Cardiac muscle cell (in vitro differentiated cells and primary cell): Measurements from ENCODE around the gene TAS2R1. TPM values are rescaled to one million over a fixed set of nuclear protein-coding genes. Genes with fewer than 3 reads are reported as not detected.

Experiments used
- DNase-seq, 2 donors: peaks; one replicate each; pipeline versions ENCODE4 v3.0.0 to v3.0.0-alpha.2; 2010 to 2017; ENCODE audit warnings: low read depth in 1 of 2, low spot score in 1 of 2
- H3K27ac ChIP-seq: fragments of 200-600 bp; sonication (generic); 2 replicates; pipeline ENCODE4 v1.5.1; 2016
- H3K27me3 ChIP-seq: fragments of 200-600 bp; sonication (generic); 2 replicates; pipeline ENCODE4 v1.6.0; 2016; ENCODE audit warnings: control low read depth
- H3K36me3 ChIP-seq: fragments of 200-600 bp; sonication (generic); 2 replicates; pipeline ENCODE4 v1.5.1; 2016; ENCODE audit warnings: control low read depth
- H3K4me1 ChIP-seq: fragments of 200-600 bp; sonication (generic); 2 replicates; pipeline ENCODE4 v1.8.1; 2017; ENCODE audit warnings: low read depth, mild to moderate bottlenecking, mixed run types
- H3K4me3 ChIP-seq: fragments of 200-600 bp; sonication (generic); 2 replicates; pipeline ENCODE4 v1.5.1; 2016; ENCODE audit warnings: mild to moderate bottlenecking
- H3K9me3 ChIP-seq: fragments of 200-600 bp; sonication (generic); 2 replicates; pipeline ENCODE4 v1.5.1; 2017; ENCODE audit warnings: low read depth, mild to moderate bottlenecking, control low read depth
- CTCF ChIP-seq: IDR thresholded peaks from 2 replicates; pipeline ENCODE4 v1.5.1; 2012; ENCODE audit warnings: low read depth, mild to moderate bottlenecking, low read length
- polyA plus RNA-seq: library from polyadenylated mRNA; unstranded; fragments of >200 nt; fragmentation: Nextera tagmentation; extraction: Ambion mirVana; gene quantifications from 2 replicates; pipeline ENCODE4 v1.2.1, GENCODE V29; 2016
- total RNA-seq: library from RNA; depleted of rRNA; stranded (reverse); fragments of >200 nt; gene quantifications from 2 replicates; pipeline ENCODE4 v1.2.3, GENCODE V29; 2016

The TAS2R1 gene
- total and polyA plus RNA-seq, 2 experiments from 2014 or later = not detected

GRCh38 chr5:9610364-9610763, 19.8 kb downstream of the TAS2R1 start:
- no peaks in the 10 kb centered on the region for H3K36me3 ChIP-seq
- H3K4me1 ChIP-seq = peaks cover 8% of the 10 kb centered on the region
- no peak for TF ChIP-seq CTCF
- no peak overlapping the region for H3K4me3 ChIP-seq
- no peaks in the 10 kb centered on the region for H3K27me3 ChIP-seq
- peak in 1 of 2 donors; percentile 35 for DNase-seq
- H3K27ac ChIP-seq = peak overlapping the region; percentile 74
- H3K9me3 ChIP-seq = no peaks in the 10 kb centered on the region

- peaks cover 8% of the 10 kb centered on the region for H3K4me1 ChIP-seq
- TF ChIP-seq CTCF = no peak
- no peak for DNase-seq
- no peak overlapping the region for H3K4me3 ChIP-seq
- H3K36me3 ChIP-seq = no peaks in the 10 kb centered on the region
- no peak overlapping the region for H3K27ac ChIP-seq
- no peaks in the 10 kb centered on the region for H3K9me3 ChIP-seq
- H3K27me3 ChIP-seq = no peaks in the 10 kb centered on the region
Measured at GRCh38 chr5:9608093-9608492, 22.1 kb downstream of the TAS2R1 start.

- Histone ChIP-seq H3K36me3 (no peaks in the 10 kb centered on the region), H3K4me1 (peaks cover 5% of the 10 kb centered on the region), H3K27me3 (no peaks in the 10 kb centered on the region), H3K9me3 (no peaks in the 10 kb centered on the region), H3K4me3 (no peak overlapping the region), H3K27ac (no peak overlapping the region)
- DNase-seq = no peak
- no peak for TF ChIP-seq CTCF
Measured at GRCh38 chr5:9605041-9605838, 24.9 kb downstream of the TAS2R1 start.

- H3K27ac ChIP-seq = no peak overlapping the region
- TF ChIP-seq CTCF = no peak
- no peak for DNase-seq
- H3K4me3 ChIP-seq = no peak overlapping the region
- H3K36me3 ChIP-seq = no peaks in the 10 kb centered on the region
- H3K27me3 ChIP-seq = no peaks in the 10 kb centered on the region
- H3K4me1 ChIP-seq = no peaks in the 10 kb centered on the region
- no peaks in the 10 kb centered on the region for H3K9me3 ChIP-seq
Measured at GRCh38 chr5:9604416-9604815, 25.7 kb downstream of the TAS2R1 start.

GRCh38 chr5:9601055-9601739, 29.0 kb downstream of the TAS2R1 start:
- no peak overlapping the region for H3K27ac ChIP-seq
- no peaks in the 10 kb centered on the region for H3K36me3 ChIP-seq
- H3K4me3 ChIP-seq = no peak overlapping the region
- no peaks in the 10 kb centered on the region for H3K9me3 ChIP-seq
- TF ChIP-seq CTCF = no peak
- H3K4me1 ChIP-seq = no peaks in the 10 kb centered on the region
- DNase-seq = no peak
- H3K27me3 ChIP-seq = no peaks in the 10 kb centered on the region
